GM18511 (cell line): ENCODE measurements around the gene PLEKHF1.
"Not testable (repeated sequence)": the region's sequence is repeated elsewhere in the genome, so short reads cannot be mapped to it uniquely, and the experiment has no call there.

Experiments used
- ATAC-seq: cut with Tn5 transposase; IDR thresholded peaks from one replicate; pipeline ENCODE4 v1.9.1; 2021; ENCODE audit warnings: mild to moderate bottlenecking, moderate library complexity; ENCODE audit not compliant: unreplicated experiment

Gene PLEKHF1

DNA sequence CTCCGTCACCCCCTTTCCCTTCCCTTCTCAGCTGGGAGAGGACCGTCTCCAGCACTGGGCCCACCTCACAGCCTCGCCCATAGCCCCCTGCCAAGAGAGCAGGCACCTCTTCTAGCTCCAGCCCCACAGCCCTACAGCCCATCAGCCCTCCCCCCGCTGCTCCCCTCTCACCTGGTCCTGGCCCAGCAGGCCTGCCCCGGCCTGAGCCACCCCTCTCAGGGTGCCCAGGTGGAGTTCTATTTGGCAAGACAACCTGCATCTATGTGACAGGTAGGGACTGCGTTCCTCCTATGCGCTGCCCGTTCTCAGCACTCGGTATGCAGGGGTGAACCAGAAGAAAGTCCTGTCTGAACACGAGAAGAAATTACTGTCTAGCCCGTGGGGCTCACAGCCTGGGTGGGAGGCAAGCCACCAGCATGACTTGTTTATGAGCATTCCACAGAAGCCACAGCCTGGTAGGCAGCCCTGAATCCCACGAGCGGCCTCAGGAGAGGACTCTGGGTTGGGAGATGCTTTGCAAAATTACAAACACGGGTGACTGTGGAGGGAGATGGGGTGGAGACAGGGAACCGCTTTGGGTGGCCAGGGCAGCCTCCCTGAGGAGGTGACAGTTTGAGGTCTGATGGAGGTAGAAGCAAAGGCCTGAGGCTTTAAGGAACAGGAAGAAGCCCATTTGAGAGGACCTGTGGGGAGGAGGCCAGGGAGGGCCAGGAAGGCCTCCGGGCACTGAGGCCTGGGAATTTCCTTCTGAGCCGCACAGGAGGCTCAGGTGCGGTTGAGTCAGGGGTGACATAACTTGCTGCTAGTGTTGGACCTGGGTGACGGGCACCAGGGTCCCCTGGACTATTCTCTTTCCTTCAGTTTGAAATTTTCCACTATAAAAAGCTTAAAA, 1.2 kb upstream of the PLEKHF1 start:
- ATAC-seq: no peak

DNA sequence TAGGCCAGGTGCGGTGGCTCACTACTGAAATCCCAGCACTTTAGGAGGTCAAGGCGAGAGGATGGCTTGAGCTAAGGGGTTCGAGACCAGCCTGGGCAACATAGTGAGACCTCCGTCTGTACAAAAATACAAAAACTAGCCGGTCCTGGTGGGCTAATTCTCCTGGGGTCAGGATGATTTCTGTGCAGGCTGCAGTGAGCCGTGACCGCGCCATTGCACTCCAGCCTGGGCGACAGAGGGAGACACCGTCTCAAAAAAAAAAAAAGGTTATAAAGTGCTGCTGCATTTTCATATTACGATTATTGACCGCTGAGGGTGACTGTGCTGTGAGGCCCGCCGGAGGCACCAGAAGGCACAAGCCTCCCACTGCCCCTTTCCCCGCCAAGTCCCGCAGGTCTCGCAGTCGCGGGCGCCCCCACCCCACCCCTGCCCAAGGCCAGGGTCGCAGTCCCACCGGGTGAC, 477 bp upstream of the PLEKHF1 start:
- ATAC-seq: peak; percentile 44

DNA sequence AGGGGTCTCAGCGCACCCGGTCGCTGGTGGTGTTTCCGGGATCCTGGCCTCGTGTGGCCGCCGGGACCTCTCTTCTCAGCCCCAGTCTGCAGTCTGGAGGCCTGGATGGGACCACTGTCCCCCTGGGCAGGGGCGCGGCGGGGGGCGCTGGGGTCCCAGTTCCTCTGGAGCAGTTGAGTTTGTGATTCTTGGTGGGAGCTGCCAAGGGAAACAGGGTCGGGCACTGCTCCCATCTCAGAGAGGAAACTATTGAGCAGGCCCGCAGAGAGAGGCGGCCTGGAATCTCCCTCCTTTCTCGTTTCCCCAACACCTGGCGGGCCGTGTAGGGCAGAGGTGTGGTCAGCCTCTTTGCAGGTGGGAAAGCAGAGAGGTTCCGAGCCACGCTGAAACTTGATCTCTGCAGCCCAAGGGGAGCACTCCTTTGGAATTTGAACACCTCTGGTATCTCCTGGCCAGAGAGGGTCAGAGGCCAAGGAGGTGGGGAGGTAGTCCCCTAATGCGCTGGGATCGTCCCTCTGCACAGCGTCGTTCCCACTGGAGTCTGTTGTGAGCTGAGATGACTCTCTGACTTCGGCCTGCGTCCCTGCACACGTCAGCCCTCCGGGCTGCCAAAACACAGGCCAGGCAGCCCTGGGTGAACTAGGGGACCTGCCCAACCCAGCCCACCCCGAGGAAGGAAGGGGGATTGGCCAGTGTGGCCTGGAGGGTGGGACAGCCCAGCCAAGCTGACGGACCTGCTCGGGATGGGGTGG, 741 bp downstream of the PLEKHF1 start:
- peak; percentile 18 for ATAC-seq

DNA sequence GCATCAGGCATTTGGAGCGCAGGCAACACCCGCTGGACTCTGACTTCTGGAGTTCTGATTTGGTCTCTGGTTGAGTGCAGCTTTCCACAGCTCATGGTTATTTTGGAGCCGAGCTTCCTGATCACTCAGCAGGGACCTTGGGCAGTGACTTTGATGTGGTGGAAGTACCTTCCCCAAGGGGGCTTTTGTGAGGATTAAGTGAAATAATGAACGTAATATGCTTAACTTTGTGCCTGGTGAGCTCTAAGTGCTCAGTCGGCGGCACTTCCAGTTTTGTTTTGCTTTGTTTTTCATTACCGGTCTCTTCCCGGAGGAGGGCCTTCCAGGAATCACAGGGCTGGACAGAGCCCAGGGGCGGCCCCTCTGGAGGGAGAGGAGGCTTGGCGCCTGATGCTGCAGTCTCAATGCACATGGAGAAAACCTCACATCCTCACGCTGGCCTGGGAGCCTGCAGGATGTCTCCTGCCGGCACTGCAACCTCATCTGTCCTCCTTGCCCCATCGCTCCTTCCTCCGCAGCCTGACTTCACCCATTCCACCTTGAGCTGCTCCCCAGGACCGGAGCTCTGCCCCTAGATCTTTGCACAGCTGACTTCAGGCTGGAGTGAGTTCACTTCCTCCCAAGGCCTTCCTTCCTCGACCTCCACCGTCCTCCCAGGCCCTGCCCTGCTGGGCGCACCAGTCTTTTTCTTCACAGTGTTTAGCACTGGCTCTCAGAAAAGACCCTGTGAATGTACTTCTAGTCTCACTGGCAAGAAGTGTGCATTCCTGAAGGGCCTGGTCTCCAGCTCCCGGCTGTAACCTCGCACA, 1.5 kb downstream of the PLEKHF1 start:
- no peak for ATAC-seq

DNA sequence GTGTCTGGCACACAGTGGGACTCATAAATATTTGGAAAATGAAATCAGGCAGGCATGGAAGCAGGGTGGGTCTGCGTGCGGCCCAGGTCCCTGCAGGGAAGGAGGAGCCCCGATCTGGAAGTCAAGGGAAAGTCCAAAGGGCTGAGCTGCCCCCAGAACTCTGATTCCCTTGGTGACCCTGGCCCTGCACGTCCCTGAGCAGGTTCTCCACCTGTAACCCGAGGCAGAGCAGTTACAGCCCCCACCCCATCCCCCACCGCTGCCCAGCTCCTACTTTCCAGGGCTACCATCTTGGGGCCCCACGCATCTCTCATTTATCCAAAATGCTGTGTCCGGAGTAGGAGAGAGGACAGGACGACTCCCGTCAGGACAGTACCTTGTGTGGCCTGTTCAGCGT, 2.1 kb downstream of the PLEKHF1 start:
- ATAC-seq: no peak

DNA sequence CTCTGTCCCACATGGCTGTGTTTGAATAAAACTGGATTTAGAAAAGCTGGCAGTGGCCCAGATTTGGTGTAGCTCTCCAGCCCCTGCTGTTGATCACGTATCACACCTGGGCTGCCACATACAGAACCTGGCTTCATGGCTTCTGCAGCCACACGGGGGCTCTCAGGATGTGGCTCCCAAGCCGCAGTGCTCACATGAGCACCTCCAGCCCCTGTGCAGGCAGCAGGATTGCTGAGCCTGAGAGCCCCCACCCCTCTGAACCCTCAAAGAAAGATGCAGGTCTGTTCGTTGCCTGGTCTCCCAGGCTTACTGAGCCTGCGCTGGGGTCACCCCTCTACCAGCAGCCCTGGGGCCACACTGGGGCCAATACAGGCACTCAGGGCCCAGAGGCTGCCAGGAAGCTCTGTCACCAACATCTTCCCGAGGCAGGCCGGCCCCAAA, 2.7 kb downstream of the PLEKHF1 start:
- no peak for ATAC-seq

DNA sequence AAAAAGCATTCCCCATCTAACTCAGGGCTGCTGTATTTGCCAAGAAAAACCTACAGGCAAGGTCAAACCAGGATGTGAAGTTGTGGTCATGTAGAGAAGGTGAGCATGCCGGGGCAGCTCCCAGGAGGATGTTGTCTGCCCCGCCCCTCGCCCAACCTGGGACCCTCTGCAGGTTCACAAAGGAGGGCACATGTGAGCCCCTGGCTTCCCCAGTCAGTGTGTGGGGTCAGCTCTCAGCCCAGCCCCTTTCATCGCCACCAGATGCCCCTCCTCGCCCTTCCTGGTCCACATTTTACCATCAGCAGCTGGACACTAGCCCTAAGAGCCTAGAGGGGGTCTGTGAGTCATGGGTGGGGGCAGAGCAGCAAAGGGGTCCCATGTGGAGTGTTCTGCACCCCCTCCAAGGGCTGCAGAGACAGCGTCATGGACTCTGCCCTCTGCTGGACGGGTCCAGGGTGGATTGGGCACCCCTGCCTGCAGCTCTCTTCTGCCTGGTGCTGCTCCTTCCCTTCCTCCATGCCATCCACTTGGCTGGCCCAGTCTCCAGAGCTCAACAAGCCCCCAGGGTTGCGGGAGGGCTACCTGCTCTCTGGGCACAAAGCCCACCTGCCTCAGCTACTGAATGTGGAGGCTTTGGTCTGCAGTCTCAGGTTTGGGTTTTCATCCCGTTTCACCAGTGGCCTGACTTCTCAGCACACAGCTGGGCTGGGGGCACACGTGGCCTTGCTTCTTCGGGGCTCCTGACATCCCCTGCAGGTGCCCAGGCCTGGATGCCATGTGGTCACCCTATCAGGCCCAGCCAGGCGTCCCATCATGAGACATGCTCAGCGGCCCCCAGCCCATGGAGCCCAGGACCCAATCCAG, 3.7 kb downstream of the PLEKHF1 start:
- ATAC-seq: no peak

DNA sequence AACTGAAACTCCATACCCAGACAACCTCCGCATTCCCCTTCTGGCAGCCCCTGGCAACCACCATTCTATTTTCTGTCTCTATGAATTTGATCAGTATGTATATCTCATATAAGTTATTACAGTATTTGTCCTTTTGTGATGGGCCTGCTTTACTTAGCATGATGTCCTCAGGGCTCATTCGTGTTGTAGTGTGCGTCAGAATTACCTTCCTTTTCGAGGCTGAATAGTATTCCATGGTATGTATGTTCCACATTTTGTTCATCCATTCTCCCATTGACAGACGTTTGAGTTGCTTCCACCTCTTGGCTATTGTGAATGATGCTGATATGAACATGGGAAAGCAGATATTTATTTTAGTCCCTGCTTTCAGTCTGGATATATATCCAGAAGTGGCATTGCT, 5.0 kb downstream of the PLEKHF1 start:
- ATAC-seq: no peak

DNA sequence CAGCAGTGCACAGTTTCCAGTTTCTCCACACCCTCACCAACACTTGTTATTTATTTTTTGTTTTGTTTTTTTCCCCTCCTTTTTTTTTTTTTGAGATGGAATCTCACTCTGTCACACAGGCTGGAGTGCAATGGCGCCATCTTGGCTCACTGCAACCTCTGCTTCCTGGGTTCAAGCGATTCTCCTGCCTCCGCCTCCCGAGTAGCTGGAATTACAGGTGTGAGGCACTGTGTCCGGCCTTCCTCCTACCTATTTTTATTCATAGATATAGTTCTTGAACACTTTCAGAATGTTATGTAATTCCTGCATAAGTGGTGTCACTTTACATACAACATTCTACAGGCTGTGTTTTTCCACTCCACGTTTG, 5.7 kb downstream of the PLEKHF1 start:
- ATAC-seq: not testable (repeated sequence)

DNA sequence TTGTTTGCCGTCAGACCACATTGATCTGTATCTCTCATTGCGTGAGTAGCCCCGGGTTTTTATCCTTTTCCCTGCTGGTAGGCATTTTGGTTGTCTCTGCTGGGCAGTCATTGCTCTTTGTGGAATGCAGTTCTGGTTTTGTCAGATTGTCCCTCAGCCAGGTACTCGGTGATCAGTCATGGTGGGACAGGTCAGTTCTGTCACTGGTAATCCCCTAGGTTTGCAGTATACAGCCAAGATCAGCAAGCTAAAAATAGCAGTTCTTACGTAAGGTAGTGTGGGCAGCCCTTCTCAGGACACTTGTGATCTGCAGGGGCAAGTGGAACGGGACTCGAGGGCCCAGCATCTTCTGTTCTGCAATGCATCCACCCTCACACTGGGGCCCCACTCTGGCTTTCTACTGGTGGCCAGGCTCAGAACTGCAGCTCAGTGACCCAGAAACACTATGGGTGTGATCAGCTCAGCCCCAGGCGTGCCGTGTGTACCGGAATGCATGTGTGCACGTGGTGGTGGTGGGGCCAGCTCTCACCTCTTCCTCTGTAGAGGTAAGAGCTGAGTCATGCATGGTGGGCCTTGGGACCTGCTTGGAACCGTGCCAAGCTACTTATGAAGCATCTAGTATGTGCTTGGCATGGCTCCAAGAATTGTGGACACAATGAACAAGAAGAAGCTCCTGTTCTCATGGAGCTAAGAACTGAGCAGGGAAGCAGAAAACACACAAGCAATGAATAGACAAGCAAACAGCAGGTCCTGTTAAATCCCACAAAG, 6.3 kb downstream of the PLEKHF1 start:
- ATAC-seq: peak; percentile 86

DNA sequence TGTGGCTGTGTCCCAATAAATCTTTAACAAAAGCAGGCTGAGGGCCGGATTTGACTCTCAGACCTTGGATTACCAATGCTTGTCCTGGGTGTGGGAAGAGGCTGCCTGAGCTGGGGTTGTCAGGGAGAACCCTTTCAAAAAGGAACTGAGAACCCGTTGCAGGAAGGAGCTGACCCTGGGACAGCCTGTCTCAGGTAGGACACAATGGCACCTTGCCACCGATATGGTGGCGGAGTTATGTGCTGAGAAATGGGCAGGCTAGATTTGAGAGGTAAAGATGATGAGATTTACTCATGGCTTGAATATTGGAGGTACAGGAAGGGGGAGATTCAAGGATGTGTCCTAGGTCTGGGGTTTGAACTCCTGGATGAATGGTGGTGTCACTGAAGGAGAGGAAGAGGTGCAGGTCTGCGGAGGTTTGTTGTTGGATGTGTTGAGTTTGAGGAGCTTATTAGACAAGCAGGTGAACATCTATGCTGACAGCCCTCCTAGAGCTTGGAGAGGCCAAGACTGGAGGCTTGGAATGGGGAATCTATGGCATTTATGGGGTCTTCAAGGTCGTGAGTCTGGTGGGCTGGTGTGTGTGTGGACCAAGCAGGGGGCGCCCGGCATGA, 7.2 kb downstream of the PLEKHF1 start:
- no peak for ATAC-seq

DNA sequence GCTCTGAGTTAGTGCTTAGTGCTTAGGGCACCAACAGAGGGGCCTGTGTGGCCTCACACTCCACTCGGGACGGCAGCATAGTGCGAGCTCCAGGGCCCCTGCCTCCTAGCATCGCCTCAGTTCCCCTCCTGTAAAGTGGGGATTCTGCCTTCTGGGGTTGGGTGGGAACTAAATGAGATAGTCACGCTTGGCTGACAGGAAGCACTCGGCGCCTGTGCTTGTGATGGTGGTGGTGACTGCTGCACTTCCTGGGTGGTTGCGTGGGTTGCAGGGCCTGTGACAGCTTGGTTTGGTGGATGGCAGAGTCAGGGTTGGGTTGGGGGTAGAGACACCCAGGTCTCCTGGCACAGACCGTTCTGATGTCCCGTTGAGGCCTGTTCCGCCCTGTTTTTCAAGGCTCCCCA, 7.7 kb downstream of the PLEKHF1 start:
- peak; percentile 54 for ATAC-seq

DNA sequence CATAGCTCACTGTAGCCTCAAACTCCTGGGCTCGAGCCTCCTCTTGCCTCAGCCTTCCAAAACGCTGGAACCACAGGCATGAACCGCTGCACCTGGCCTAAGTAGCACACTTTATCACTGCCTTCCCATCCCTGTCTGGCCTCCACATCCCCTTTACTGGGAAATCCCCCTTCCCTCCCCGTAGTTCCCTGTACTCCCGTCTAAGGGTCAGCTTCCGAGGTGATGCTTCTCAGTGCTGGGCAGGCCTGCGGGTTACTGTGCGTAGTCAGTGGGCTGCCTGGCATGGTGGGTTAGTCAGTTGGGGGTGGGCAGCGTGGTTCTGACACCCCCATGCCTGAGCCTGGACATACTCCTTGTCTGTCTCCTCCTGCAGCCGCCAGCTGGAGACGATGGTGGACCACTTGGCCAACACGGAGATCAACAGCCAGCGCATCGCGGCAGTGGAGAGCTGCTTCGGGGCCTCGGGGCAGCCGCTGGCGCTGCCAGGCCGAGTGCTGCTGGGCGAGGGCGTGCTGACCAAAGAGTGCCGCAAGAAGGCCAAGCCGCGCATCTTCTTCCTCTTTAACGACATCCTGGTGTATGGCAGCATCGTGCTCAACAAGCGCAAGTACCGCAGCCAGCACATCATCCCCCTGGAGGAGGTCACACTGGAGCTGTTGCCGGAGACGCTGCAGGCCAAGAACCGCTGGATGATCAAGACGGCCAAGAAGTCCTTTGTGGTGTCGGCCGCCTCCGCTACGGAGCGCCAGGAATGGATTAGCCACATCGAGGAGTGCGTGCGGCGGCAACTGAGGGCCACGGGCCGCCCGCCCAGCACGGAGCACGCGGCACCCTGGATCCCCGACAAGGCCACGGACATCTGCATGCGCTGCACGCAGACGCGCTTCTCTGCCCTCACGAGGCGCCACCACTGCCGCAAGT, 8.4 kb downstream of the PLEKHF1 start:
- ATAC-seq: no peak

DNA sequence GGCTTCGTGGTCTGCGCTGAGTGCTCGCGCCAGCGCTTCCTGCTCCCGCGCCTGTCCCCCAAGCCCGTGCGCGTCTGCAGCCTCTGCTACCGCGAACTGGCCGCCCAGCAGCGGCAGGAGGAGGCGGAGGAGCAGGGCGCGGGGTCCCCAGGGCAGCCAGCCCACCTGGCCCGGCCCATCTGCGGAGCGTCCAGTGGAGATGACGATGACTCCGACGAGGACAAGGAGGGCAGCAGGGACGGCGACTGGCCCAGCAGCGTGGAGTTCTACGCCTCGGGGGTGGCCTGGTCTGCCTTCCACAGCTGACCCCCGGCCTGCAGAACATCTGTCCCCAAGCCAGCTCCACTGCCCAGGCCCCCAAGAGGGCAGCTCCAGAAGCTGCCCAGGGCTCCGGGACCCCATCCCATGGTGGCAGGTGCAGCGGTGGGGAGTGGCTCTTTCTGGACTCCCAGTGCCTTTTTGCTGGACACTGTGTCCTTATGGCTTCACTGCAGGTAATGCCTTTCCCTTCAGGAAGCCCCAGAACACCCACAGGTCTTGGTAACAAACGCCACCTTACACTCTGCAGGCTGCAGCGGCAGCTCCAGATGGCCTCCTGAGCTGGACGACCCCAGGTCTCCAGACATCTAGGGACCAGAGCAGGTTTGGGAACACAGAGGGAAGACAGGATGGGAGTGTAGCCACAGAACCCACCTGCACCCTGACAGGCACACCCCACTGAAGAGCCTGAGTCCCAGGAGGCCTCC, 9.3 kb downstream of the PLEKHF1 start:
- no peak for ATAC-seq

DNA sequence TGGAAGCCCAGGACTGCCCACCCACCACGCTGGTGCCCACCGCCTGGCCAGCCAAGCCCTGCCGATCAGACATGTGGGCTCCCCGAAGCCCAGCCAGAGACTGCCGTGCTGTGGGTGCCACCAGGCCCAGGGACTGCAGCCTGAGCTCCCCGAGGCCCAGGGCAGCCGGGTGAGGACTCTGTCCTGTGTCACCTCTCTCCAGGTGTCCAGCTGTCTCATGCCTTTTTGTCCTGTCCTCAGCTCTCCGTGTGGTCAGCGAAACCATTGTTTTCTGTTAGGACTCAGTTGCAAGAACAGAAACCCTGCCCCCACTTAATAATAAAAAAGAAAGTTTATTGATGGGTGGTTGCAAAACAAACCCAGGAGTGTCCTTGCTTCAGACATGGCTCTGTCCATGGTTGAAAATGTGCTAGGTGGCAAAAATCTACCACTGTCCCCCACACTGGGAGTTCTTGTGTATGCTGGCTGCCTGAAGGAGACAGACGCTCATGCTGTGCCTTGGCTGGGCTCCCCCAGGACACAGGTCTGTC, 9.9 kb downstream of the PLEKHF1 start:
- no peak for ATAC-seq

DNA sequence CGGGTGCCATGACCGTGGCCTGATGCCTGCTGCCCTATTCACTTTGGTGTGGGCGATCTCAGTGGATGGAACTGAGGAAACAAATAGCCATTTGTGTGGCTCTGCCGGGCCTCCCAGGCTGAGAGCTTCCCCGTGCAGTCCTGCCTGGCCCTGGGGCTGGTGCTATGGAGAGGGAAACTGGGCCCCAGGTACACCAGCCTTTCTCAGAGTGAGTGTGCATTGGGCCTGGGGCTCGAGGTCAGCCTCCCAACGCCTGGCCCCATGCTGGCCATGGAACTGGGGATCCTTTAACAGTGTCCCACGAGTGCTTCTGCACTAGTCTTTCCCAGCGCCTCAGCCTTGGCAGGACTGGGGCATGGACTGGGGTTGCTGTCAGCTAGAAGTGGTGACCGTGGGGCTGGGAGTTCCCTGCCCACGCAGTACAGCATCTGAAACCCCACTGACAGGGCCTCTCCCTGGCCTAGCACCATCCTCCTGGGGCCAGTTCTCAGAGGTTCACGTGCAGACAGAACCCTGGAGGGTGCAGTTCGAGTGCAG, 10.5 kb downstream of the PLEKHF1 start:
- no peak for ATAC-seq

DNA sequence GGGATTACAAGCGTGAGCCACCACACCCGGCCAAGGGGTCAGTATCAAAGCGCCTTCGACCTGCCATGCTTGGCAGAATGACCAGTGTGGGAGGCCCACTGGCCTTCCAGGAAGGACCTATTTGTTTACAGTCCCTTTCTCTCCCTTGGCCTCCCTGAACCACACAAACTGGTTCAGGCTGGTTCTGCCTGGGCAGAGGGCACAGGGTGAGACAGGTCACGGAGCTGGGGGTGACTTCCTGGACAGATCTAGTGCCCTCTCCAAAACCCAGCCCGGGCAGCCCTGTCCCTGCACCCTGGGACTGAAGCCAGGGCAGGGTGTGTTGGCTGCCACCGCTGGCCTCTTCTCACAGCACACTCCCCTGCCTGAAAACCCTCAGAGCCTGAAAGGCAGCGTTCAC, 11.3 kb downstream of the PLEKHF1 start:
- ATAC-seq: no peak
